Activated CD4-positive, alpha-beta T cell treated with anti-CD3 and anti-CD28 coated beads, Interleukin-2, amount 50 U/mL, for 24 hours (primary cell): Measurements from ENCODE around the gene GLB1L2.
A peak's percentile ranks its signal among the peaks of the same experiment; 100 is the strongest.
"Not testable (repeated sequence)": the region's sequence is repeated elsewhere in the genome, so short reads cannot be mapped to it uniquely, and the experiment has no call there.

Experiments used
- DNase-seq, 2 donors: peaks; one replicate each; pipeline ENCODE4 v3.0.0-alpha.2; 2020; ENCODE audit warnings: low read depth in 1 of 2, low spot score in 1 of 2

The GLB1L2 gene

DNA sequence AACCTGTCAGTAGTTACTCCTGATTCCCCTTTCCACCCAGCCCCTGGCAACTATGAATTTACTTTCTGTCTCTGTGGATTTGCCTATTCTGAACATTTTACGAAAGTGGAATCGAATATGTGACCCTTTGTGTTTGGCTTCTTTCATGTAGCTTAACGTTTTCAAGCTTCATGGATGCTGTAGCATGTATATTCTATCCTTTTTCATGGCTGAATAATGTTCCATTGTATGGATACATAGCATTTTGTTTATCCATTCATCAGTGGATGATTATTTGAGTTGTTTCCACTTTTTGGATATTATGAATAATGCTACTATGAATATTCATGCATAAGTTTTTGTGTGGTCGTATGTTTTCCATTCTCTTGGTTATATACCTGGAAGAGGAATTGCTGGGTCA is 9.2 kb upstream of the GLB1L2 start:
- no peak for DNase-seq

DNA sequence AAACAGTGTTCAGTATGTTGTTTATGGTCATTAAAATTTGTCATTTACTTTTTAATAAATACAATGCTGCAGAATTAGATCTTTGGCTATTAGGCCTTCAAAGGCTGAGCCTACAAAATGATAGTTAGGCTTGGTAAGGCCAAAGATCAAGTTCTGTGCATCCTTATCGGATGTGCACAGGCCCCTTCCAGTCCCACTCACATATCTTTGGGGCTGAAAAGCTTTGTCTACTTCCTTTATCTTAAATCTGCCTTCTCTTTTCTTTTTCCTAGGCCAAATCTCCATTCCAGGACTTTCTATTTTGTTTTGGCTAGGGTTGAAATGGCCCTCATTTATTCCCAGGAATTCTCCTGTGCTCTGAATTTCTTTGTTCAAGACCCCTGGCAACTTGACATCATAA is 3.4 kb upstream of the GLB1L2 start:
- DNase-seq, result no peak

DNA sequence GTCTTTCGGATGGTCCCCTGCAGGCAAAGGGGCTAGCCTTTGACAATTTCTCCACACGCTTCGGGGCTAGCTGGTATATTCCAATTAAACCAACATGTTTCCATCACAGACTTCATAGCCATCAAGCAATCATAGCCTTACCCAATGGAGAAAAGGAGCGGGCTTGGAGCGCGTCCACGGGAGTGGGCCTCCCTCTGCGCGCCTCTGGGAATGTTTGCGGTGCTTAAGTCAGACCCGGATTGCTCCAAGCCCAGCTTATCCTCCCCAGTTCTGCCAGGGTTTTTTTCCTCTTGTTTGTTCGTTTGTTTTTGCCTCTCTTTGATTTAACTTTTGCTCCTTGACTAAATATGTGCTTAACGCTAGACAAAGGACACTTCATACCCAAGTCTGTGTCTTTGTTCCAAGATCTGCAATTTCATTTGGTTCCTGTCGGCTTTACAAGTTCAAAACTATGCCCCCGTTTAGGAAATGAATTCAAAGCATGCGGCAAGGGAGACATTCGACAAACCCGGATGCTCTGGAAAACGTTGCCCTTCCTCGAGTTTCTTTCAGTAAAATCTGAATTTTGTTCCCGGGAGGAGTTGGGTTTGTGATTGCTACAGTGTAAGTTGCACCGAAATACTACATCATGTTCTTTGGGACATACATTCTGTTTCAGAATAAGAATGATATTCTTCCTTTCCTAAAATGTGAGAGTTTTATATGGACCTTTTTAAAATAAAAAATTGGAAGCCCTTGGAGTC is 1.0 kb upstream of the GLB1L2 start:
- no peak for DNase-seq

DNA sequence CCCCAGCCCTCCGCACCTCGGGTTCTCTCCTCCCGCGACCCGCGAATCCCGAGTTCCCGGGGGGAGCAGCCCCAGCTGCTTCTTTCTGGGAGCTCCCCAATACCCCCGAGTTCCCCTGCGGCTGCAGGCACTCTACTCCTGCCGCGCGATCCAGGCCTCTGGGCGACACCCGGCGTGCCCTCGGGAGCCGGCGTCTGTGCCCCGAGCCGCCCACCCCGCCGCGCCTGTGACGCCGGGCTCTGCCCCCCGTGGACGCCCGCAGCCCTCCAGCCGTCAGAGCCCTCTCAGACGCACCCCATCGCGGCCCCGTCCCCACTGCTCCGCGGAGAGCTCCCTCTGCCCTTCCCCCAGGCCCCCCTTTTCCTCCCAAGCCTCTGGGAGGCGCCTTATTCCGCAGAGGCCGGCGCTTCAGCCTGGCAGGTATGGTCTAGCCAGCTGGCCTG is 422 bp downstream of the GLB1L2 start:
- peak in 1 of 2 donors; percentile 4 for DNase-seq

DNA sequence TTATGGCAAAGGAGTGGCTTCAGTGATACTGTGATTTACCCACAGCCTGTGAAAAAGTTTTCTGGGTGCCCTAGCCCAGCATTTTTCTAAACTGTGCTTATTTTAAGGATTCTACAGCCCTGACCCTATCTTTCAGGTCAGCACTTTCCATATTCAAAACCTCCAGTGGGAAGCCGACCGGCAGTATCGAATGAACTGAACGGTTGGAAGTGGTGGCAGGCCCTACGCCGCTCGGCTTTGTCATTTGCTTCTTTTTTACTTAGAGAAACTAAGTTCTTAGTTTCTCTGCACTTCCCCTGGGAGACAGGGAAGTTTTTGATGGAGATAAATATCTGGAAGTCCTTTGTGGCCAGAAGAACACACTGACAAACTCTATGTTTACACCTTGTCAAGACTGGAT is 994 bp downstream of the GLB1L2 start:
- DNase-seq, result no peak

DNA sequence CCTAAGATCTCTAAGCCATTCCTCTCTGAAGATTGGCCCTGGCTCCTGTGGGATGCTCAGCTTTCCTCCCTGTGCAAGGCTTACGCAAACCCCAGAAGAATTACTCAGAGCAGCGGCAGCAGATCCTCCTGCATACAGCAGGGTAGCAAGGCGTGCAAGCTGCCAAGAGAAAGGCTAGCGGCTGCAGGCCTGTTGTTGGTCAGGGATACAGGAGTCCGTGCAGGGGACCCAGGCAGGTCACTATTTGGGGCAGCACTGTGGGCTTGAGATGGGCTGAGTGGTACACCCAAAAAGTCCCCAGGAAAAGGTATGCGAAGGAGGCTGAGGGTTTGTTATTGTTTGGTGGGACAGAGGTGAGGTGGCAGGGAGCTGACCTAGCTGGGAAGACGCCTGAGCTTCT is 1.5 kb downstream of the GLB1L2 start:
- no peak for DNase-seq

DNA sequence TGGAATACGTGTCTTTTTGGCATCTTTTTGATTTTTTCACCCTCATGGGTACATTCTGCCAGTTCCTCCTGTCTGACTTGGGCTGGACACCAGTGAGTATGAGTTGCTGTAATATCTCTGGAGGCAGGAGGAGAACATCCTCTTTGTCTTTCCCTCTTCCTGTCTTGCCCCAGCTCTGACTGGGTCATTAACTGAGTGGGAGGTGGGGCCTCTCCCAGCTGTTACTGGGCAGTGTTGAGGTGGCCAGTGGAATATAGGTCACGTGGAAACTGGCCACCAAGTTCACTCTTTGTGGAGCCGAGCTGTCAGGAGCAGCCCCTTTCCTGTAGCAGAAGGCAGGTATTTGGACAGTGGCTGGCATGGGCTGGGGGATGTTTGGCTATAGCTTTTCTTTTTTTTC is 2.2 kb downstream of the GLB1L2 start:
- no peak for DNase-seq

DNA sequence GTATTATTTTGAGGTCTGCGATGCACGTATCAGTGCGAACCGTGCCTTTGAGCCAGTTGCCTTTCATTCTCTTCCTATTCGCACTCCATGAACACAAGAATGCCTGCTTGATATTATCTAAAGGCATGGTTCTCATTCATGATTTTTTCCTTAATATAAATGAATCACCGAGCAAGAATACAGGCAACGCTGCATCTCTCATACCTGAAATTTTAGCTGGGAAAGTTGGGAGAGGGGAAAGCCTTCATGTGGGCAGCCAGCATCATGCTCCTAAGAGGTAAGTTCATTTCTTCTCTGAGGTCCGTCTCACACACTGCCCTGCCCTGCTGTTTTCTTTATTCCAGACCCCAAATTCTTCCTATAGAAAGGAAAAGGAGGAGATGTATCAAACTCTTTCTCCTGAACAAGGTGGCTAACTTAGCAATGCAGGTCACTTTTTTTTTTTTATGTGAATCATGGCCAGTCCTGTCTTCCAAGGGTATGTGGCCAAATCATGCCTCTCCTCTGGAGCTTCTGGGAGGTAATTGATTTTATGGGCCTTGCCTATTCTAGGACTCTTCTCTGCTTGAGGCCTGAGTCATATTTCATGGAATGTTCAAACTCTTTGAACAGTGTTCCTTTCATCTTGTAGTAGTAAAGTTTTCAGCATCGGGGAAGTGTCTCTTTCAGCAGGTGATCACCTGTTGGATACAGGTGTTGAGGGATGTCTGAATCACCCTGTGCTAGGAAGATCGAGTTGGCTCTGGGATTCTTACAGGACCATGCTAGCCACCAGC is 3.2 kb downstream of the GLB1L2 start:
- DNase-seq, result no peak

DNA sequence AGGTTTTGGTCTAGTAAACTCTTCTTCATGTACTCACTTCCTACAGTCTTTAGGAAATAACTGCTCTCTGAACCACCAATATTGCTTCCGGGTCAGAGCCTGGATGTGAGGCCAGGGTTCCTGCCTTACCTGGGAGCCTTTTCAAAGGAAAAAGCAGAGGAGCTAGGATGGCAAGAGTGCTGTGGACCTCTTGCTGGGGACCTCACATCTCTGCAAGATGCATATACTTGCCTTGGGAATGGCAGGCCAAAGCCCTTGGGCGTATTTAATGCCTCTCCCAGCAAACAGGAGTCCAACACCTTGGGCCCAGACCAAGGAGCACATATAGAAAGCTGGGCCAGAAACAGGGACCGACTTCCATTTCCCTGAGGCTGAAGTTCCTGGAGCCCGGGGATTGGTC is 5.3 kb downstream of the GLB1L2 start:
- DNase-seq, result no peak

DNA sequence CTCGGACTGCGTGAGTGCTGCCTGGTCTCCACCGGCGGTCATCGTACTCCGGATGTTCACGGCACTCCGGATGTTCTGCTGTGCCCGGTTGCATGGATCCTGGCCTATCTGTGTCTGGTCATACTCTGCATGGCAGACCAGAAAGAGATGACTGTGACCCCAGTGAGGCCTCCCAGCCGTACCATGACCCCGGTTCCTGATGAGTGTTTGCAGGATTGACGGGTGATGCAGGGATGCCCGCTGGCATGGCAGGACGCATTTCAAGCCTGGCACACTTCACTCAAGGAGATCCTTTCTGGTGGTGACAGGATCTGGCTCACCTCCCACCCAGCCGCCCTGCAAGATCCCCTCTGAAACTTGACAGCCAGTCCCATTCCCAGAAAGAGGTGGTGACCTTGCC is 6.3 kb downstream of the GLB1L2 start:
- no peak for DNase-seq

DNA sequence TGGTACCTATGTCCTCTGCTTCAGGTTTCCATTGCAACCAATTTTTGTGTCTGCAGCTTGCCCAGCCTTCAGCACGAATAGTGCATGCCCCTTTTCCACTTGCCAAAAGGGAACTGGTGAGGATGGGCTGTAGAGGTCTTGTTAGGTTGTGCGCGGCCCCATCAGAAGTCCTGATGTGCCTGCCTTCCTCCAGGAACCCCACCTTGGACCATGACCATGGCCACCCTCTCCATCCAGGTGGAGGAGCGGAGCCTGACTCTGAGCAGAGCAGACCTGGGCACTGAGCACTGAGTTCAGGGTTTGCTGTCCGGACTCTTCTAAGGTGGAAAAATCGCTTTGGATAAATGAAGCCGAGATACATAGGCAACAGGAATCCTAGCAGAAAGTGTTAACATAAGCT is 6.9 kb downstream of the GLB1L2 start:
- DNase-seq, result no peak

DNA sequence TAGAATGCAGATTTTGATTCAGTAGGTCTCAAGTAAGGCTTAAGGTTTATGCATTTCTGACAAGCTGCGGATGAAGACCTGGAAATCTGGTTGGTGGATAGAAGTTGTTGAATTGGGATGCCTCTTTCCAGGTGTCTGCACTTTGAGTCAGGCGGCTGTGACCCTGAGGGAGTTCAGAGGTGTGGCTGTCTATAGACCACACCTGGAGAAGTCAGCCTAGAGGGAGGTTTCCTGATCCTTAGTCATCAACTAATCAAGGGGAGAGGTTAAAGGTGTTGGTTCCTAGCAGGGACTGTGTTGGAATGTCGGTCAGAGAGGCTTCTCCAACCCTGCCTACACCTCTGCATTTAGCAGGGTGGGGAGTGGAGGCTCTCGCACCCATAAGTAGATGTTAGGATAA is 8.0 kb downstream of the GLB1L2 start:
- no peak for DNase-seq

DNA sequence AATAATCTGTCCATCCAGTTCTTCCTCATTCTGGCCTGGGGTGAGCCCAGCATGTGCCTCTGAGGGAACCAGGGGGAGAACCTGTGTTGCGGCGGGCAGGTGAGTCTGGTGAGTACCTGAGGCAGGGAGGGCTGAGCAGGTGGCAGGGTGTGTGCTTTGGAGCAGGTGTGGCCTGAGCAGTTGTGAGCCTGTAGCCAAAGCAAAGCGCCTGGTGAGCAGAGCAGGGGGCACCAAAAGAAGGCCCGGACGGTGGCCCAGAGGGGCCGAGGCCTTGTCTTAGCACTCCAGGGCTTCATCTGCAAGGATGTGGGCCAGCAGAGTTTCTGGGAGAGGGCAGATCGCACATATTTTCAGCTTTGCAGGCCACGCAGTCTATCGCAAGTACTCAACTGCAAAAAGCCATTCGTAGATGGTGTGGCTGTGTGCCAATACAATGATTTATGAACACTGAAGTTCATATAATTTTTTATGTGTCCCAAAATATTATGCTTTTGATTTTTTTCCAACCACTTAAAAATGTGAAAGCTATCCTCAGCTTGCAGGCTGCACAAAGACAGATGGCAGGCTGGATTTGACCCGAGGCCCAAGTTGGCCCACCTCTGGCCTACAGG is 8.7 kb downstream of the GLB1L2 start:
- no peak for DNase-seq

DNA sequence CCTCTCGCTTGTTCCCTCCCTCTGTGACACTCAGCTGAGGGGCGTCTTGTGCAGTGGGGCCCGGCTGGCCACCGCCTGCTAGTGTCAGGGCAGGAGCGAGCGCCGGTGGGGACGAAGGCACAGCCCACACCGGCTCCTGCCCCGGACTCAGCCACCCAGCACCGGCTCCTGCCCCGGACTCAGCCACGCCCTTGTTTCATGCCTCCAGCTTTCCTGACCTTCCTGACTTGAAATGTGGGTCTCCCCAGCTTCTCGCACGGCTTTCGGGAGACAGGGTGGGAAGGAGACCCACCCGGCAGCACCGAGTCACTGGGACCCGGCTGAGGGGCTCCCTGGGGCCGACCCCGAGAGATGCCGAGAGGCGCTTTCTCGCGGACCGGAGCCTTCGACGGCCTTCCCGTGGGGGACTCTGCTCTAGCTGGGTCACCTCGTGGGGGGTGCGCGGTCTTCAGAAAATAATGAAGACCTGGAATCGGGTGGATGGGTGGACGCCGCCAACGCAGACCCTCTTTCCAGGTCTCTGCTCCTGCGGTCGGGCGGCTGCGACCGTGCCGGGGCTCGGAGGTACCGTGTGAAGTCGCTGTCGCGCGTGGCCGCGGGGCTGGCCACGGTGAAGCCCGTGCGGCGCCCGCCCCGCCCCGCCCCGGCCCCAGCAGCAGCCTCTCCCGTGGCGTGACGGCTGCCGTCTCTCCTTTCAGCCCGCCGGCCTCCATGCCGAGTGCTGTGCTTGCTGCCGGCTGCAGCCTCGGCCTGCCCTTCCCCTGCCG is 10.2 kb downstream of the GLB1L2 start:
- no peak for DNase-seq

DNA sequence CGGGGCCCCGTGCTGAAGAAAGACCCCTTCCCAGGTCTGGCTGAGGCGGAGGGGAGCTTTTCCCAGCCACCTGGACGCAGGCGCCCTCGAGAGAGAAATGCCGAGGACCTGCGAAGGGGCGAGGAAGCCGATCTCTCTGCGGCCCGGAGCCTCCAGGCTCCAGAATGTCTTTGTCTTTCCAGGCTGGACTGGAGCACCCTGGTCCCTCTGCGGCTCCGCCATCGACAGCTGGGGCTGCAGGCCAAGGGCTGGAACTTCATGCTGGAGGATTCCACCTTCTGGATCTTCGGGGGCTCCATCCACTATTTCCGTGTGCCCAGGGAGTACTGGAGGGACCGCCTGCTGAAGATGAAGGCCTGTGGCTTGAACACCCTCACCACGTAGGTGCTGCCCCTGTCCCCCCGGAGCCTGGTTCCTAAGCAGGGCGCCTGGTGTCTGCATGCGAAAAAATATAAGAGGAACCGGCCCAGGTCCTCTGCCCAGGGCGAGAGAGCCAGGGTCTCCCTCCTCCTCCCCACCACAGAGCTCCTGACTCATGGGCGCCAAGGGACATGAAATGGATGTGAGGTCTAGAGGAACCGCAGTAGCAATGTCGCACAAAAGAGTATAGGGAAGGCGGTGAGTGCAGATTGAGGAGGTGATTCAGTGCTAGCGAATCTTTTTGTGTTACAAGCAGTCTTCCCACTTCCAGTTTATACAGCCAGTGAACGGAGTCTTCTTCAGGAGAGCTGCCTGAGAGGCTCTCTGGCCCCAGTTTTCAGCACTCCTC is 11.0 kb downstream of the GLB1L2 start:
- no peak for DNase-seq

DNA sequence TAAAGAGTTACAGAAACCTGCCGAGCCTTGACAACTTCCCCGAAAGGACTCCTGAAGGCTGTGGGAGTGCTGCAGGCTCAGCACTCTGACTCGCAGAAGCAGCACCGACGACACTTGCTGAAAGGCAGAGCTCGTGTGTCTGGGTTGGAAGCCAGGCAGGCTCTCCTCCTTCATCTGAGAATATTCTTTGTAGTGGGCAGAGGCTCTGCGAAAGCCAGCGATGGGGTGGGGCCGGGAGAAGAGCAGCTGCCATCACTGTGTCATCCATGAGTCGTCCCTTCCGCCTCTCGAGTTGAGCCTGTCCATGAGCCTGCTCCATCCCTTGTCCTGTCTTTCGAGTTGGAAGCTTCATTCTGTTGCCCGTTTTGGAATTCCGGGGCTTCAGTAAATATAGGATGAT is 11.9 kb downstream of the GLB1L2 start:
- DNase-seq, result no peak

DNA sequence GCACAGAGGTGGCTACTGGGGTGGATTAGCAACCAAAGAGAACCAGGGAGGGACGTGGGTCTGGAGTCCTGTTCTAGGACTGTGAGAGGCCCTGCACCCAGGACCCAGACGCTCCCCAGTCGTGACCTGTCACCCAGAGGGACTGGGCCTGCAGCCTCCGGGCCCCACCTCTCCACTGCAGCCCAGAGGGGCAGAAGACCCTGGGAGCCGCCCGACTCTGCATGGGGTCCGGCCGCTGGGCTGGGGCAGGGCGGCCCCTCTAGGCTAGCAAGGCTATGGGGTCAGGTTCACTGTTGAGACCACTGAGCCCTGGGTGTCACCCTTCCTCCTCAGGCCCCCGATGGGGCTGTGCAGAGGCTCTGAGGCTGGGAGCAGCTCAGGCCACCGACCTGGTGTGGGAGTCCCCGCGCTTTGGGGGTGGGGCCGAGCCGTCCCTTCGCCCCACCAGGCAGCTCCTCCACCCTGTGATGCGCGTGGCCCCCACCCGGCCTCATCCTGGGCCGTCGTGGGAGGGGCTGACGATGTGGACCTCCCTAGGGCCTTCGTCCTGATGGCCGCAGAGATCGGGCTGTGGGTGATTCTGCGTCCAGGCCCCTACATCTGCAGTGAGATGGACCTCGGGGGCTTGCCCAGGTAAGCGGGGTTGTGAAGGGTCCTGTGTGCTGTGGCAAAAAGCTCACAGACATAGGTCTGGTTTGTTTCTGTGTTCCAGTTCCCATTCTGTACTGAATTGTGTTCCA is 12.9 kb downstream of the GLB1L2 start:
- not testable (repeated sequence) for DNase-seq

DNA sequence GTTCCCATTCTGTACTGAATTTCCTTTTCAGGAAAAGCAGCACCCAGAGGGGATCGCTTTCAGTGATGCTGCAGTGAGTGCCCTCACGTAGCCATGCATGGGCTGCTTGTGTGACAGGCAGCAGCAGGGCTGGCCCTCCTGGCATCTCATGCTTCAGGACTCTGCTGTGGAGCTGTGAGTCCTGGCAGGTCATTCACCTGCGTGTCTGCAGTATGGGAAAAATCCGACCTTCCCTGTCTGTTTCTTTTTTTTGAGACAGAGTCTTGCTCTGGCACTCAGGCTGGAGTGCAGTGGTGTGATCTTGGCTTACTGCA is 13.4 kb downstream of the GLB1L2 start:
- DNase-seq, result no peak

DNA sequence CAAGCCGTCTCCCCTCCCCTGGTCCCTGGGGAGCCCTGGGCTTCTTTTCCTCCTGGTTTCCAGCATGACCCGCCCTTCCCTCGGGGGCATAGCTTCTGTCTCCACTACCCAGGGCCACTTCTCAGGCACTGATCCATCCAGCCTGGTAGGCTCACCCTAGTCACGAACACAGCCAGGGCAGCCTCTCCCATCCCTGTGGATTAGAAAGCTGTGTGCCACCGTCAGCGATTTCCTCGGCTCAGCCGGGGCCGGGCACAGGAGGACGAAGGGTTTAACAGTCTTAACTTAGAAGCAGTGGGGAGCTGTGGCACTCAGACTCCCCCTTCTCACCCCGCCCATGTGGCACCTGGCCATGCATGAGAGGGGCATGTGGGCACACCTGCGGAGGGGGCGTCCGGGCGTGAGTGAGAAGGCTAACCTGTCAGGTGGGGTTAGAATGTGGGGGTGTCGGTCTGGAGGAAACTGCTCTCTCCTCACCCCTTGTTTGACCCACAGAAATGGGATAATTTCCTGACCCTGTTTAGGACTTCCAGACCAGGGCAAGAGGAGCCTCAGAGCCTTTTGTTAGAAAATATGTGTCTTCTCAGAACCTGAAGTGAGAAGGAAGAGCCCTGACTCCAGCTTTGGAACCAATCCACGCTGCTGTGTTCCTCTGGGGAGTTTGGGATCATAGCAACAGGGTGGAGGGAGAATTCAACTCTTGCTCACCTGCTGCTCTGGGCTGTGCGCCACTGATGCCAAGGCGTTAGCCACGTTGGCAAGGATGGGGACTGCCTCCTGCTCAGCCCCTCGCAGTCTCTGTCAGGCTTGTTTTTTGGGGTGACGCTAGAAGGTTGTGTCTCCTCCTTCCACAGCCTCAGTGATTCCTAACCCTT is 14.6 kb downstream of the GLB1L2 start:
- no peak for DNase-seq
